ENCODE results near the gene KLF3.

Gene KLF3

DNA sequence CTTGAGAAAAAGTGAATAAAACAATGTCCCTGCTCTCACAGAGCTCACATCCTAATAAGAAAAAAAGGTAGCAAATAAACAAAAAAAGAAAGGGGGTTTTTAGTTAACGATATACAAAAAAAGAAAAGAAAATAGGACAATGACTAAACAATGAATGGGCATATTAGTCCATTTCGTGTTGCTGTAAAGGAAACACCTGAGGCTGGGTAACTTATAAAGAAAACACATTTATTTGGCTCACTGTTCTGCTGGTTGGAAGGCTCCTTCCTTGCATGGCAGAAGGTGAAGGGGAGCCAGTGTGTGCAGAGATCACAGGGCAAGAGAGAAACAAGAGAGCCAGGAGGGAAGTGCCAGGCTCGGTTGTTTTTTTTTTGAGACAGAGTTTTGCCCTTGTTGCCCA lies 4.7 kb upstream of the KLF3 start:
- no peak for DNase-seq

DNA sequence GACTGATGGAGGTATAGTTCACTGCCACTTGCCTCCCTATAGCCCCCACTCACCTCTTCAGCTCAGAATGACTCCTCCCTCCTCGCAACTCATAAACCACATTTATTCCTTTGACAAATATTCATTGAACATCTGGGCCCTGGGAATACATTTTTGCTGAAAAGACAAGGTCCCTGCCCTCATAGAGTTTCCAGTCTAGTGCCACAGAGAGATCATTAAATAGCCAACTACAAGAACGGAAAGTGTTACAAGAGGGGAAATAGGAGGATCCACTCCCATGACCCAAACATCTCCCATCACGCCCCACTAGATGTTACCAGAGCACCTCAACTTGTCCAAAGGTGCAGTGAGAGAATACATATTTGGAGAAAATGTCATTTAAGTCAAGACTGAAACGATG lies 3.2 kb upstream of the KLF3 start:
- DNase-seq, result no peak

DNA sequence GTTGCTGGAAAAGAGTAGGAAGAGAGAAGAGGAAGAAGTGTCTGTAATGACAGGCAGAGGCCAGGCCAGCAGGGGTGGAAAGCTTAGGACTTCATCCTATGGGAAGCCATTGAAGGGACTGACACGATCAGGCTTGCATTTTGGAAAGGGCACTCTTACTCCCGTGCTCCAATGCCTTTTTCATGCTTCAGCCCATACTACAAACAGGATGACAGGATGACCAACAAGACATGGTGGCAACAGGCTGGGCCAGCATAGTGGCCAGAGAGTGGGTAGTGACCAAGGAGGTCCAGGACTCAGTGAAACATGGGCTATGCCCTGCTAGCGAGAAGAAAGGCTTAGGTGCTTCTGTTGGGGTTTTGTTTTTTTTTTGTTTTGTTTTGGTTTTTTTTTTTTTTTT lies 2.6 kb upstream of the KLF3 start:
- DNase-seq, result no peak

- DNase-seq, result peak; percentile 24
Measured at GRCh38 chr4:38662522-38663089, 1.4 kb upstream of the KLF3 start.

GRCh38 chr4:38663090-38663800 lies 754 bp upstream of the KLF3 start:
- DNase-seq, result peak; percentile 59

DNA sequence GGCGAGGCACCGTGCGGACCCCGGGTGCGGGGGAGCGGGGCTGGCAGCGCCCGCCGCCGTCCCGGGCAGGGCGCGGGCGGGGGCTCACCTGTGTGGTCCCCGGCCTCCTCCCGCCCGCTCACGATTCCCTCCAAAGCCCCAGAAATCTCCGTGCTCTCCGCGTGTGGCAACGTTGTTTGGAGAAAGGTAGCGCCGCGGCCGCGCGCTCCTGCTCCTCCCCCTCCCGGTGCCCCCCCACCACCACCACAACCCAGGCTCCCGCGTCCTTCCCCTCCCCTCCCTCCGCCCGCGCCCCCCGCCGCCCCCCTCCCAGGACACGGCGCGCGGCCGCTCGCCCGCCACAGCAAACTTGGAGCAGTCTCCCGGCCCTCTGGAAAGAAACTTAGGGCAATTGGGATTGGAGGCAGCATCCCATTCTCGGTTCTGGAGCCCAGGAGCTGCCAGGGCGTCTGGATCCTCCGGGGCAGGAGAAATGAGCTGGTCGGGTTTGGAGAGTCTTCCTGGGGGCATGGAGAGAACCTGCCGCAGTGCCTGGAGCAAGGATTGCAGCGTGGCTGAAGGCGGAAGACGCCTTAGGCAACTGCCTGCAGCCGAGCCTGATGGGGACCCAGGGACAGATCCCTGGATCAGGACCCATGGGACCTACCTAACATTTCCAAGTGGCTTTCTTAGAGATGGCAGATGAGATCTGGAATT lies 855 bp downstream of the KLF3 start:
- DNase-seq, result peak; percentile 62

GRCh38 chr4:38665551-38666411 lies 1.8 kb downstream of the KLF3 start:
- DNase-seq, result no peak

GRCh38 chr4:38666766-38667084 lies 2.7 kb downstream of the KLF3 start:
- peak; percentile 56 for DNase-seq

- peak; percentile 56 for DNase-seq
Measured at GRCh38 chr4:38667085-38667893, 3.3 kb downstream of the KLF3 start.

- no peak for DNase-seq
Measured at GRCh38 chr4:38668203-38668971, 4.4 kb downstream of the KLF3 start.

- DNase-seq, result no peak
Measured at GRCh38 chr4:38669208-38669607, 5.2 kb downstream of the KLF3 start.

DNA sequence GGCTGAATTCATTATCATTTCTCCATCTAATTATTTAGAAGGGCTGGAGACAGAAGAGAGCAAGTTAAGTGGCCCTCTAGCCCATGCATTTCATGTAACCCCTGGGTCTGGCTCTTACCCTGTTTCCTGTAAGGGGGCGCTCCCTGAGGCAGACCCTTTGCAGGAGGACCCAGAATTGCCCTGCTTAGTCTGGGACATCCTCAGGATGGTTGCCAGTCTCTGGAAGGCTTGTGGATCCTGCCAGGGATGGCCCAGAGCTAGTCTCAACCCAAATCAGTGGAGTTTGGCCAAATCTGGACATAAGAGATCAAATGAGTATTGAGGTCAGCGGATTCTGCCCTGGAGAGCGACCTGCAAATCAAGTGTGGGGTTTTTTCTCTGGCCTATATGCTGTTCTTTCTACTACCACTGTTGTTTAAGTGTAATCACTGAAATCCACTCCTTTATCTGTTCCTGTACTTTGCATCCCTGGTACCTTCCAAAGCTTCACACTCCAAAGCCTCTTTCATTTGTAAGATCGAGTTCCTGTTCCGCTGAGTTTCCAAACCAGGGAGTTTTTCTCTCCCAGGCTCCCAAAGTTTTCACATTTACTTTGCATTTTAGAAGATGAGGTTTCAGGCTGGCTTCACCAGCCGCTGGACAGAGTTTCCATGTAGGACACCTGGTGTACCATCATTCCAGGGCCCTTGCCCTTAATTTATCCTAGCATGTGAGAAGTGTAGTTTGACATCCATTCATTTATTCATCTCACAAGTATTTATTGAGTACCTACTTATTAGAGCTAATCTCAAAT lies 6.3 kb downstream of the KLF3 start:
- no peak for DNase-seq

DNA sequence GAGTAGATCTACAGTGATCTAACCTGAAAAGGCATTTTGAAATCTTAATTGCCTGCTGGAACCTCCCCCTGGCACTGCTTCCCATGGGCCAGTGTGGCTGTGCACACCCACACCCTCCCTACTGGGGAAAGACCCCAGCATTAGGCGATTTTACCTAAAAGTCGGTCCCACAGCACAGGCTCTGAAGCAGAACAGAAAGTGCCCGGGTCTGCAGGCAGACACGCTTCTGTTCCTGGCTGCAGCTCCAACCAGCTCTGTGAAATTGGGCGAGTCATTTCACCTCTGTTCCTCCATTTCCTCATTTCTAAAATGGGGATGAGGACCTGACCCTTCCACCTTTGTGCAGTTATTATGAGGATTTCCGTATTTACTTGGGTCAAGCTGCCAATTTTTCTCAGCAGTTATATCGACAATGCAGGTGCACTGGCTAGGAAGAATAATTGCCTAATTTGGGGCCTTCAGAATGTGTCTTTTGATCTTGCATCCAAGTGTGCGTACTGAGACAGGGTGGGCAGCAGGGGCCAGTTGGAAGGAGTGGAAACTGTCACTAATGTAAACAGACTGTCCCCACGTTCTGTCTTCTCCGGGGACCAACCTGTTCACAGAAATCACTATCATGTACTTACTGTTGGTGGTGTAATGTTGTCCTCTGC lies 7.1 kb downstream of the KLF3 start:
- DNase-seq, result no peak

- no peak for DNase-seq
Measured at GRCh38 chr4:38671592-38671940, 7.6 kb downstream of the KLF3 start.

- no peak for DNase-seq
Measured at GRCh38 chr4:38672074-38672396, 8.0 kb downstream of the KLF3 start.

DNA sequence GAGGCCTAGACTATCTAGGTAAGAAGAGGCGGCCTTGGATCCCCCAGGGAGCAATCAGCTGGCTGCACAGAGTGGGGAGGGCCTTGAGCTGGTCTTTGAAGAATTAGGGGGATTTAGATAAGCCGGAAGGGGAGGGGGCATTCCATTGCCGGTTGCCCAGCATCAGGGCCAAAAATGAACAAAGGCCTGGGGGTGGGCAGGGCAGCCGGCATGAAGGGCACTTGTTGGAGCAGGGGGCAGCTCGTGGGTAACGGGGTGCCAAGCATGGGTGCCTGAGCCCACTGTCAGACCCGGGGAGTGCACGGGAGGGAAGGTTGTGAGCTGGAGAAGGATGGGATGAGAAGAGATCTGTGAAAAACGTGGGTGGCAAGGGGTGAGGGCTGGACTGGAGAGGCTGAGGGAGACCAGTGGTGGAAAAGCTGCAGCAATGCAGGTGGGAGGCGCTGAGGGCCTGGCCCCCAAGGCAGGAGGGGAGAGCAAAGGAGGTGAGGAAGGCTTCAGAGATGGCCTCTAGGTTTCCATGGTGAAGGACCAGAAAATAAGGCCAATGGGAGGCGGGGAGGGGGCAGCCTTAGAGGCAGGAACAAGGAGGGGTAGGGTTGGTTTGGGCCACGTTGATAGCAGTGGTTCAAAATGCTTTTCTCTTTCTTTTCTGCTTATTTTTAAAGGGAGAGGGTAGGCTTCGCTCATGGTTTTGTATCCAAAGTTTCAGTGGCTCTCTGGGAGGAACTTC lies 8.6 kb downstream of the KLF3 start:
- DNase-seq, result peak; percentile 6

- peak; percentile 82 for DNase-seq
Measured at GRCh38 chr4:38673130-38673978, 9.4 kb downstream of the KLF3 start.

DNA sequence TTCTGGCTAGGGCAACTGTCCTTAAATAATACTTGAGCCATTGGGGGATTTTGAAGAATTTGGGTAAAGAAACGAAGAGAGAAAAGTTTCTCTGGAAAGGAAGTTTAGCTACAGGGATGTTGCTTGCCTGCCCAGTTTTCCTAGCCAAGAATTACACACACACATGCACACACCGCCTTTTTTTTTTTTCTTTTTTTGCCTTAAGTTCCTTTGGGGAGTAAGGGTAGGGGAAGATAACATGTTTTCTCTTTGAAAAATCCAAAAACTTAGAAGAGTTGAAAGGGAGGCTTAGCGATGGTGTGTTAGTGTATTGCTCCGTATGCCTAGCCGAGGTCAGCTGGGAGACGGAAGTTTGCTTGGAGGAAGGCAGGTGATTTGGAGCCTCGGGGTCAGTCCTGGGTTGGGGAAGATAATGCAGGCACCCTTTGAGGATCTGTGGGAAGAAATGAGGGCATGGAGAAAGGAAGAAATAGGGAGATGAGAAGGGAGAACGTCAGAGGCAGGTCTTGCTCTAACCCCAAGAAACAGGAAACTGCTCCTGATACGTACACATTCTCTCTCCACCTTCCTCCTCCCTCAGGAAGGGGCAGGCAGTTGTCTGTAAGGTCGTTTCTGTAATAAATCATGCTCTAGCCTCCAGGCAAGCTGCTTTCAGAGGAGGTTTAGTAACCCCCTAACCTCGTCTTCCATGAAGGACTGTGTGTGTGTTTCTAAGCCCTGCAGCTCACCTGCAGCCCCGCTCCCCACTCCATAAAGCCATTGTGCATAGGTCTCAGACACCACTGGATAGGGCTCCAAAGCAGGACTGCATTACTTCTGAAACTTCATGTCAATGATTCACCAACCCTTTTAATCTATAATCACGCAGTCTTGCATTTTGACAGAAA lies 10.5 kb downstream of the KLF3 start:
- DNase-seq, result peak; percentile 35

All from NCI-H526 treated with DMSO at 0.1 percent for 48 hours (cell line).